Activated B cell treated with CpG ODN at 0.5 μM for 24 hours (primary cell): ENCODE results near the gene NUP153. TPM values are rescaled to one million over a fixed set of nuclear protein-coding genes. Genes with fewer than 3 reads are reported as not detected.

Experiments
- ATAC-seq: fragments of 200-7000 bp; cut with Tn5 transposase; one replicate; pipeline ENCODE4 v1.10.0; 2021; ENCODE audit warnings: low read depth, mild to moderate bottlenecking, moderate library complexity
- CTCF ChIA-PET: fragments of 350-600 bp; sonication (Branson Sonifier 250); formaldehyde crosslinking; loops from one replicate; lab custom pipeline; 2021; ENCODE audit warnings: antibody characterized with exemption; lab: Charles Lee
- POLR2A ChIA-PET: fragments of 350-600 bp; sonication (Branson Sonifier 250); formaldehyde crosslinking; loops from one replicate; lab custom pipeline; 2021; ENCODE audit warnings: antibody characterized with exemption; lab: Charles Lee
- DNase-seq: peaks from one replicate; pipeline ENCODE4 v3.0.0; 2022
- H3K27ac Mint-ChIP-seq: one replicate; pipeline ENCODE4 v1.8.0; 2020; ENCODE audit warnings: mixed read lengths
- H3K27me3 Mint-ChIP-seq: one replicate; pipeline ENCODE4 v1.8.0; 2021; ENCODE audit warnings: mixed read lengths
- H3K36me3 Mint-ChIP-seq: one replicate; pipeline ENCODE4 v1.8.0; 2021; ENCODE audit warnings: low read depth, mixed read lengths
- H3K4me1 Mint-ChIP-seq: one replicate; pipeline ENCODE4 v1.8.0; 2021; ENCODE audit warnings: mixed read lengths
- H3K4me3 Mint-ChIP-seq: one replicate; pipeline ENCODE4 v1.8.0; 2020; ENCODE audit warnings: mild to moderate bottlenecking, mixed read lengths
- H3K9me3 Mint-ChIP-seq: one replicate; pipeline ENCODE4 v1.8.0; 2020; ENCODE audit warnings: mixed read lengths
- intact Hi-C: fragments of 100-400 bp; cut with micrococcal nuclease; formaldehyde crosslinking; loops from one replicate; pipeline ENCODE4 v1.15.1; 2024
- total RNA-seq: library from RNA; stranded (reverse); gene quantifications from 2 replicates; pipeline ENCODE4 v1.2.3, GENCODE V29; 2022
- TF ChIP-seq, protein P1 (sequence below): fragments of 200-600 bp; IDR thresholded peaks from one replicate; pipeline ENCODE4 v1.8.0; 2022; ENCODE audit warnings: antibody characterized with exemption, mild to moderate bottlenecking

Gene NUP153
- total RNA-seq, 1 donor from 2014 or later, result 63.8 TPM

GRCh38 chr6:17635568-17635967 is 71.2 kb downstream of the NUP153 start:
- ATAC-seq (no peak), DNase-seq (no peak)
- intact Hi-C loops, result no loop called here
- POLR2A ChIA-PET, result no interaction called here
- H3K4me3 Mint-ChIP-seq, result no peak overlapping the region
- CTCF ChIA-PET, result interaction anchor here (0.6 kb wide), 1 partner anchor 35 kb away, joined by 3 read pairs; no protein-coding TSS in a partner anchor
- no peaks in the 10 kb centered on the region for H3K27me3 Mint-ChIP-seq
- no peaks in the 10 kb centered on the region for H3K9me3 Mint-ChIP-seq
- H3K4me1 Mint-ChIP-seq, result peaks cover 16% of the 10 kb centered on the region
- TF ChIP-seq, protein P1, sequence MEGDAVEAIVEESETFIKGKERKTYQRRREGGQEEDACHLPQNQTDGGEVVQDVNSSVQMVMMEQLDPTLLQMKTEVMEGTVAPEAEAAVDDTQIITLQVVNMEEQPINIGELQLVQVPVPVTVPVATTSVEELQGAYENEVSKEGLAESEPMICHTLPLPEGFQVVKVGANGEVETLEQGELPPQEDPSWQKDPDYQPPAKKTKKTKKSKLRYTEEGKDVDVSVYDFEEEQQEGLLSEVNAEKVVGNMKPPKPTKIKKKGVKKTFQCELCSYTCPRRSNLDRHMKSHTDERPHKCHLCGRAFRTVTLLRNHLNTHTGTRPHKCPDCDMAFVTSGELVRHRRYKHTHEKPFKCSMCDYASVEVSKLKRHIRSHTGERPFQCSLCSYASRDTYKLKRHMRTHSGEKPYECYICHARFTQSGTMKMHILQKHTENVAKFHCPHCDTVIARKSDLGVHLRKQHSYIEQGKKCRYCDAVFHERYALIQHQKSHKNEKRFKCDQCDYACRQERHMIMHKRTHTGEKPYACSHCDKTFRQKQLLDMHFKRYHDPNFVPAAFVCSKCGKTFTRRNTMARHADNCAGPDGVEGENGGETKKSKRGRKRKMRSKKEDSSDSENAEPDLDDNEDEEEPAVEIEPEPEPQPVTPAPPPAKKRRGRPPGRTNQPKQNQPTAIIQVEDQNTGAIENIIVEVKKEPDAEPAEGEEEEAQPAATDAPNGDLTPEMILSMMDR, result no peak
- no peak overlapping the region for H3K27ac Mint-ChIP-seq
- H3K36me3 Mint-ChIP-seq, result peaks cover 87% of the 10 kb centered on the region

- Mint-ChIP-seq H3K9me3 (no peaks in the 10 kb centered on the region), H3K27ac (peak overlapping the region; percentile 38), H3K36me3 (peaks cover 85% of the 10 kb centered on the region), H3K4me3 (no peak overlapping the region), H3K27me3 (no peaks in the 10 kb centered on the region), H3K4me1 (peaks cover 34% of the 10 kb centered on the region)
- POLR2A ChIA-PET, result interaction anchor here (0.7 kb wide), 1 partner anchor 17 kb away, joined by 3 read pairs; no protein-coding TSS in a partner anchor
- no peak for DNase-seq
- CTCF ChIA-PET, result interaction anchor here (0.8 kb wide), 1 partner anchor 170 kb away, joined by 3 read pairs; no protein-coding TSS in a partner anchor
- no peak for ATAC-seq
- intact Hi-C loops, result no loop called here
- TF ChIP-seq, protein P1, result no peak
Measured at GRCh38 chr6:17633465-17634188, 73.1 kb downstream of the NUP153 start.

DNA sequence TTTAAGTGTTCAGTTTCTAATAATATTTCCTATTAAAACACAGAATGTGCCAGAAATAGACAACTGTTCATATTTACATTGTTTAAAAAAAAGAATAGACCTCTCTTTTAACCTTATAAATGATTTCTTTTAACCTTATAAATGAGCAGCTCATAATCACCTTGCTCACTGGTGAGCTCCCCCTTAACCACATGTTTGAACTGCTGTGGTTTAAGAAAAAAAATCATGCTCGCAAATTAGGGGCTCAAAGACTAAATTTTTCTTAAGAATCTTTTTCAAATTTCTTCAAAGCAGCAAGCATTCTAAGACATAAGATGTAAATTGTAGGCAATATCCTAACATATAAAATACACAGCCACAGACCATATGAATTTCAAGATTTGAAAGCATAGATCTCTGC is 73.8 kb downstream of the NUP153 start:
- H3K27ac Mint-ChIP-seq, result peak overlapping the region; percentile 38
- no peaks in the 10 kb centered on the region for H3K27me3 Mint-ChIP-seq
- intact Hi-C loops, result no loop called here
- no peak overlapping the region for H3K4me3 Mint-ChIP-seq
- H3K4me1 Mint-ChIP-seq, result peaks cover 35% of the 10 kb centered on the region
- no peak for ATAC-seq
- POLR2A ChIA-PET, result no interaction called here
- DNase-seq, result no peak
- no peaks in the 10 kb centered on the region for H3K9me3 Mint-ChIP-seq
- TF ChIP-seq, protein P1, result no peak
- peaks cover 83% of the 10 kb centered on the region for H3K36me3 Mint-ChIP-seq
- CTCF ChIA-PET, result no interaction called here

DNA sequence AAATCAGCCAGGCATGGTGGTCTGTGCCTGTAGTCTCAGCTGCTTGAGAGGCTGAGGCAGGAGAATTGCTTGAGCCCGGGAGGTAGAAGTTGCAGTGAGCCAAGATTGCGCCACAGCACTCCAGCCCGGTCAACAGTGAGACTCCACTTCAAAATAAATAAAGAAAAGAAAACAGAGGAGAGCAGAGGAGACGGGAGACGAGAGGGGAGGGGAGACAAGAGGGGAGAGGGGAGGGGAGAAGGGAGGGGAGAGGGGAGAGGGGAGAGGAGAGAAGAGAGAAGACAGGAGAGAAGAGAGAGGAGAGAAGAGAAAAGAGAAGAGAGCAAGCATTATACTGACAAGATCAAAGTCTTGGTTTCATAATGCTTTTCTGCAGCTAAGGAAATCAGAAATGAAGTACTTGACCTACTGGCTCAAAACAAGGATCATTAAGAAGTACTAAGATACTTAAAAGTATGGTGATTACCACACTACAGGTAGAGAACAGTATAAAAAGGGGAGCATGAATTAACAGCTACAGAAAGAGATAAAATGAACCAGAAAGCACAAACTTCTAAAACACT is 76.1 kb downstream of the NUP153 start:
- ChIA-PET CTCF (no interaction called here), POLR2A (no interaction called here)
- H3K27ac Mint-ChIP-seq, result no peak overlapping the region
- no peaks in the 10 kb centered on the region for H3K27me3 Mint-ChIP-seq
- no peak for ATAC-seq
- no peaks in the 10 kb centered on the region for H3K9me3 Mint-ChIP-seq
- TF ChIP-seq, protein P1, result no peak
- DNase-seq, result no peak
- peaks cover 35% of the 10 kb centered on the region for H3K4me1 Mint-ChIP-seq
- H3K4me3 Mint-ChIP-seq, result no peak overlapping the region
- intact Hi-C loops, result no loop called here
- H3K36me3 Mint-ChIP-seq, result peaks cover 78% of the 10 kb centered on the region

DNA sequence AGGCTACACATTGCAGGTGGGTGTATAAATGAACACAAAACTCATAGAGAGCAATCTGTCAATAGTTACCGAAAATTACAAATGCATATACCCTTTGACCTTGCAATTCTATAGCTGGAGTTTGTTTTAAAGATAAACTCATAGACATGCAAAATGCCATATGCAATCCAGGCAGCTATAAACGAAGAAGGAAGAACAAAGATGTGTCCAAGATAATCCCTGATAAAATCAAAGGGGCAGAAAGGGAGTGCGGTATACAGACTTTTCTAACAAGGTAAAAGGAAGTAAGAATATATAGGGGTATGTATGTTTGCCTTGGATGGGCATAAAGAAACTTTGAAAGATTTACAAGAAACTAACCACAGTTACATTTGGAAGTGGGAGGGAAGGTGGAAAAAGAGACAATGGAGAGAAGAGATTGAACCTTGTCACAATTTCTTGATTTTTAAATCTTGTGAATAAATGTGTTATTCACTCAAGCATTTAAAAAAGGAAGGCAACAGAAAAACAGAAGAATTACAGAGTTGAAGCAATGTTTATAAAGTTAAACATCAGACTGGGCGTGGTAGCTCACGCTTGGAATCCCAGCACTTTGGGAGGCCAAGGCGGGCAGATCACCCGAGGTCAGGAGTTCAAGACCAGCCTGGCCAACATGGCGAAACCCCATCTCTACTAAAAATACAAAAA is 76.8 kb downstream of the NUP153 start:
- ATAC-seq, result no peak
- Mint-ChIP-seq H3K27ac (peak overlapping the region; percentile 9), H3K27me3 (no peaks in the 10 kb centered on the region), H3K4me1 (peaks cover 35% of the 10 kb centered on the region), H3K9me3 (no peaks in the 10 kb centered on the region), H3K36me3 (peaks cover 80% of the 10 kb centered on the region), H3K4me3 (no peak overlapping the region)
- CTCF ChIA-PET, result no interaction called here
- POLR2A ChIA-PET, result no interaction called here
- TF ChIP-seq, protein P1, result no peak
- intact Hi-C loops, result no loop called here
- DNase-seq, result no peak
